HG03571 (cell line): ENCODE results near the gene GALNS.

Source experiments
- ATAC-seq: cut with Tn5 transposase; IDR thresholded peaks from one replicate; pipeline ENCODE4 v1.9.1; 2021; ENCODE audit not compliant: unreplicated experiment

The GALNS gene

GRCh38 chr16:88787579-88788314 is 69.0 kb downstream of the GALNS start:
- no peak for ATAC-seq

- no peak for ATAC-seq
These were observed 71.4 kb downstream of the GALNS start, which contains the start of gene PIEZO1 for GRCh38 chr16:88785106-88785924. TSS of gene PIEZO1 (minus strand) at chr16:88785220. CDS start at chr16:88784964, 256 bp downstream.

DNA sequence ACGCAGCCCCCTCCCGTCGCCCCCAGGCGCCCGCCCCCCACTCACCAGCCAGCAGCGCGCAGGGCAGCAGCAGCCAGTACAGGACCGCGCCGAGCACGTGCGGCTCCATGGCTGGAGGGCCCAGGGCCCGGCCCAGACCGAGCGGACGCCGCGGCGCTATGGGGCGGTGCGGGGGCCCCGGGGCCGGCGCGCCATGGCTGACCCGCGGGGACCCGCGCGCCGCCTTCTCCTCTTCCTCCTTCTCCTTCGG is 72.0 kb downstream of the GALNS start:
- no peak for ATAC-seq

DNA sequence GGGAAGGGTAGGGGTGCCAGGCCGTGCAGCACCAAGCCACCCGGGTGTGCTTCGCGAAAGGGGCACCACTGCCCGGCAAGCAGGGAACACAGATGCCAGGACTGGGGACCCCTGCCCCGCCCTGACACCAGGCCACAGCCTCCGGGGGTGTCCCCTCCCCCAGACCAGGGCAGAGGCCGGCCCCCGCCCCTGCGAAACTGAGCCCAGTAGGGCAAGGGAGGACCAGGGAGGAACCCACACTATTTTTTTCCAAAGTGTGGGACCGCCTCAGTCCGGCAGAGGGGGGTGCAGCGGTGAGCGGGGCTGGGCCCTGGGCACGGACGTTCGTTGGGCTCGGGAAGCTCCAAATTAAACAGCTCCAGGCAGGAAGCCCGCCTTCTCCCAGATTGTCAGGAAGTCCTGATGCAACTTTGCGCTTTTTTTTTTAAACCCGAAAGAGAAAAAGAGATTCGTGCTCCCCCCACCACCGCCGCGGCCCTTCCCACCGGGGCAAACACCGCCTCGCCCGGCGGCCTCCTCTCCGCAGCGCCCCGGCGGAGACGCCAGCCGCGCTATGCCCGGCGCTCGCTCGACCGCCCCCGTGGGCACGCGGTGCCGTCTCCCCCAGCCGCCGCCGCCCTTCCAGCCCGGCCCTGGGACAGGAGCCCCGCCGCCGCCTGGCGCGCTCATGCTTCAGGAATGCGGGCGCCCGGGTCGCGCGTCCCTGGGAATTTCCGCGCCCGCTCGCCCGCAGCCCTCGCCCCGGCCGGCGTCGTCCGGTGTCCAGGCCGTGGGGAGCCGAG is 72.5 kb downstream of the GALNS start:
- no peak for ATAC-seq

GRCh38 chr16:88783391-88784073 is 73.2 kb downstream of the GALNS start:
- no peak for ATAC-seq

GRCh38 chr16:88782454-88783390 is 74.0 kb downstream of the GALNS start:
- no peak for ATAC-seq

DNA sequence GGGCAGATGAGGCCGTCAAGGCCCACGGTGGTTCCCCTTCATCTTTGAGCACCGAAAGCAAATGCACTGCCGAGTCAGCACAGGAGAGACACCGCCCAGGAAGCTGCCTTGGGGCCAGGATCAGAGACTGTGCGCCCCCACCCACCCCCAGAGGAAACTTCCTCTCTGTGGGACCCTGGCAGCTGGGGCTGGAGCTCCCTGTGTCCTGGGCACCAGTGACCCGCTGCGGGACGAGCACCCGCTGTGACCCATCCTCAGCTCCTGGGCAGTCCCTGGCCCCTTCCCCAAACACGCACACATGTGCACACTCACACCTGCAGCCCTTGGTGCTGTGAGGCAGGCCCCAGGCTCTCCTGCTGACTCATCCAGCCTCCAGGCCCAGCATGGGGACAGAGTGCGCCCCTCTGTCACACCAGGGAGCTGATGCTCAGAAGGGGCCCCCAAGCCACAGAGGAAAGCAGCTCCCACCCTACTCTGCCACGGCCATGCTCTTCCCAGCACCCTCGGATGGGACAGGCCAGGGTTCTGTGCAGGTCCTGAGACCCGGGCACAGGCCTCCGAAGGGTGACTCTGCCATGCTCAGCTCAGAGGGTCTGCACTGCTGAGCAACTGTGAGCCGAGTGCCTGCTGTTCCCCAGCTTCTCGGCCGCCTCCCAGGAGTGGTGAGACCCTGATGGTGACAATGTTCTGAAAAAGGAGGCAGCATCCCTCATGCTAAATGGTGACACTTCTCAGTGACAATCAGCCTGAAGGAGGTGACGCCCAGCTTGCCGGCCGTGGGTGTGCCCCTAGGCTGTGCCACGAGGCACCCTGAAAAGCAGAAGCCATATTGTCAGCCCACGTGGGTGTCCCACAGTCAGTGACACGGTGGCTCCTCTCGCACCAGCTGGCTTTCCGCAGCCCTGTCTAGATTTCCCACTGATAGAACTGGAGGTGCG is 75.3 kb downstream of the GALNS start:
- no peak for ATAC-seq

DNA sequence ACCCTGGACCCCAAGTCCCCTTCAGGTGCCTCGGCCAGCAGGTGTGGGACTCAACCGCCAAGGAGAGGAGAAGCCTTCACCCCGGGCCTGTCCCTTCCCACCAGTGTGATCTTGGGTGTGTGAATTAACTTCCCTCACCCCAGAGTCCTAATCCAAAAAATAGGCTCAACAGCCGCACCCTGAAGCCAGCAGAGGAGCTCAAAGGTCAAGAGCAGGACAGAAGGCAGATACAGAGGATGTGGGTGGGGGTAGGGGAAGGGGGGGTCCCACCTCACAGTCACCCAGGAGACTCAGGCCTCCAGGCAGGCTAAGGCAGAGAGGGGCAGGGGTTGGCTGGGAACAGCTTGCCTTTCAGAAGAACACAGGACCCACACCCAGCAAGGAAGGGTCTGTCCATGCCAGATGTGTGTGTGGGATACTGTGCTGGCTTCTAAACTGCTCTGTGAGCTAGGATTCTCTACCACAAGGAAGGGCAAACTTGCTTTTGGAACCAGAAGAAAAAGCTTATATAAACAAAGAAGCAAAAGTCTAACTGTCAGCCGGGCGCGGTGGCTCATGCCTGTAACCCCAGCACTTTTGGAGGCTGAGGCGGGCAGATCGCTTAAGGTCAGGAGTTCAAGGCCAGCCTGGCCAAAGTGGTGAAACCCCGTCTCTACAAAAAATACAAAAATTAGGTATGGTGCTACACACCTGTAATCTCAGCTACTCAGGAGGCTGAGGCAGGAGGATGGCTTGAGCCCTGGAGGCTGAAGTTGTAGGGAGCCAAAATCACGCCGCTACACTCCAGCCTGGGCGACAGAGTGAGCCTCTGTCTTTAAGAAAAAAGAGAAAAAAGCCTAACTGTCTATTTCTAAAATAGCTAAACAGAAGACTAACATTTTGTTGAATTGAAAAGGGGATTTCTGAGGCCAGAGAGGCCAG is 76.3 kb downstream of the GALNS start:
- no peak for ATAC-seq

GRCh38 chr16:88779406-88780141 is 77.2 kb downstream of the GALNS start:
- ATAC-seq, result no peak

DNA sequence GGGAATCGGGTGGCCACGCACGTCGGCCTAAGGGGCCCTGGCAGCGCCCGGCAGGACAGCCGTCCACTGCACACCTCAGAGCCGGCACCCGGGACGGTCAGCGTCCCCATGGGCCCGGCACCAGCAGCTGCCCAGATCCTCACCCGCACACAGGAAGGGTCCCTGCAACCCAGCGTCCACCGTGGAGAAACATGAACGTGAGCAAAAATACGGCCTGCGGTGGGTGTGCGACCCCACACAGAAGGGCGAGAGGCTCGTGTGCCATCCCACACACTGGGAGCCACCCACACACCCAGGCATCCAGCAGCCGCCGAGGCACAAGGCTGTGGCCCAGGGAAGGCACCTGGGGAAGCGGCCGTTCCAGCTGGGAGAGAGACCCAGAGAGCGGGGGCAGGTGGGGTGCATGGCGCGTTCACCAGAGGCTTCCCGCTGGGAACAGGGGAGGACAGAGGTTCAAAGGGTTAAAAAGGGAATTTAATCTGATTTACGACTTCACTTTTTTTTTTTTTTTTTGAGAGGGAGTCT is 78.1 kb downstream of the GALNS start:
- no peak for ATAC-seq

DNA sequence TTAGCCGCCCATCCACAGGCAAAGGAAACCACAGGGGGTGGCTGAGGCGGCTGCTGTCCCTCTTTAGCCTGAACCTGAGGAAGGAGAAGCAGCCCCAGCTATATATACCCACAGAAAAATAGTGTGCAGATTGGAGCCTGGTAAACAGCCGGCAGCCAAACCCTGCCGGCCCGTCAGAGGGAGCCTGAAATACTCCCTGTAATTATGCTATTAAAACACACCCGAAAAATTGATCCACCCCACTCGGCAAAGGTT is 78.5 kb downstream of the GALNS start:
- no peak for ATAC-seq

- no peak for ATAC-seq
These were observed 79.1 kb downstream of the GALNS start for GRCh38 chr16:88777471-88778270.

- ATAC-seq, result no peak
These were observed 80.9 kb downstream of the GALNS start for GRCh38 chr16:88775825-88776224.

DNA sequence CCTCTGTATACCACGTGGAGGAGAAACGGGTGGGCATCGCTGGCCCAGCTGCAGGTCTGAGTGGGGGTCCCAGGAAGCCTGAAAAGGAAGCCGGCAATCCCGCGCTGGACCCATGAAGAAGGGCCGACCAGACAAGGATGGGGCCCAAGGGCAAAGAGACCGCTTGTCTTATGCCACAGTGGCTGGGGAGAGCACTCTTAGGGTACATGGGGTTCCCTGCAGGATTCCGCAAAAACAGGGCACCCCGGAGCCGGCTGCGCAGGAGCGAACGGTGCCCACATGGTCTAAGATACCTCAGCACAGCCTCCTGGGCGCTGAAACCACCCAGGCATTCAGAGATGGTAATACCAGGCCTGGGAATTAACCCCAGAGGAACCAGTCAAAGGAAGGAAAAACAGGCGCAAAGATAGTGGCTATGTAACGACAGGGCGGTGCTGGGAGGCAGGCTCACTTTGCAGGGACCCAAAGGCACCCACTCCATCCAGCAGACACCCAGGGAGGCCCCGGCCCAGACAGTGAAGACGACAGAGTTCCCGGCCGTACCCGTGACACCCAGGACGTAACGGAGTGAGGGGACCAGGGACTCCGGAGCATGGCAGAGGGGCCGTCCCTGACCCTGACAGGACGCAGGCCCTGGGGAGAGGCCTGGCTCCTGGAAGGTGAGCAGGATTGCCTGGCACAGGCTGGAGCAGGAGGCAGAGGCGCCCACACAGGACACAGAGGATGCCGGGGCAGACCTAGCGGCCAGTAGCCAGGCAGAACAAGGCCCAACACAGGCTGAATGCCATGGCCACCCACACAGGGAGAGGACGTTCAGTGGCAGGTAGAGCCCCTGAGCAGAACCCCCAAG is 82.0 kb downstream of the GALNS start:
- ATAC-seq, result no peak

DNA sequence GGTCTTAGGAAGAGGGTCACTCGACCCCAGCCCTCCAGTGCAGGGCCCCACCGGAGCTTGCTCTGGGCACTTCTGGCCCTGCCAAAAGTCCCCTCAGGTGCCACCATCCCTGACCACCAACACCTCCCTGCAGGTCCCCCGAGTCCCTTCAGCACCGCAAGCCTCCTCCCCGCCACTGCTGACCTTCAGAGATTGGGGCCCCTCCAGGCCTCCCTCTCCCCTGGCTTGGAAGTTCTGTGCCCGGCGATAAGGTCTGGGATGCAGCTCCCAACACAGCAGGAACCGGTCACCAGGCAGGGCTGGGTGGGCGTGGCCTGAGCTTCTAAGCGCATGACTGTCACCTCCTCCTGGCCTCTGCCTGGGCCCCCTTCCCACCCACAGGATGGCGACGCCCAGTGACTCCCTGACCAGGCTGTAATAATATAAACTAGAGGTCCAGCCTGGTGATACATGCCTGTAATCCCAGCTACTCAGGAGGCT is 82.9 kb downstream of the GALNS start:
- no peak for ATAC-seq
